Fibroblast of lung (primary cell): ENCODE results near the gene FPR2. TPM values are rescaled to one million over a fixed set of nuclear protein-coding genes. Genes with fewer than 3 reads are reported as not detected.

ENCODE experiments used
- DNase-seq, 2 donors: peaks; one replicate each; pipeline versions ENCODE4 v3.0.0 to v3.0.0-alpha.2; 2010; ENCODE audit warnings: low read depth in 2 of 2
- H2AFZ ChIP-seq: 2 replicates; pipeline ENCODE4 v1.5.1; 2012; ENCODE audit warnings: low read length, control low read depth, inconsistent platforms
- H3K27ac ChIP-seq: 2 replicates; pipeline ENCODE4 v1.5.1; 2011; ENCODE audit warnings: low read length, control low read depth; ENCODE audit not compliant: insufficient read depth
- H3K27me3 ChIP-seq: 2 replicates; pipeline ENCODE4 v1.5.1; 2011; ENCODE audit warnings: mild to moderate bottlenecking, low read length; ENCODE audit not compliant: control insufficient read depth, insufficient read depth
- H3K36me3 ChIP-seq: 2 replicates; pipeline ENCODE4 v1.5.1; 2011; ENCODE audit warnings: low read length; ENCODE audit not compliant: control insufficient read depth, insufficient read depth
- H3K4me1 ChIP-seq: 2 replicates; pipeline ENCODE4 v1.5.1; 2011; ENCODE audit warnings: low read length; ENCODE audit not compliant: control insufficient read depth, insufficient read depth; ENCODE audit errors: extremely low read depth
- H3K4me2 ChIP-seq: 2 replicates; pipeline ENCODE4 v1.5.1; 2011; ENCODE audit warnings: low read length, control low read depth; ENCODE audit not compliant: insufficient read depth; ENCODE audit errors: extremely low read depth
- H3K4me3 ChIP-seq, 4 experiments: fragments of 200-600 bp in 1 of 4; sonication (generic) in 1 of 4; replicated peaks in 1 of 4; 2 replicates each; pipeline ENCODE4 v1.5.1; 2011 to 2016; ENCODE audit warnings: low read length in 4 of 4, low read depth in 3 of 4, mild to moderate bottlenecking in 3 of 4, control low read depth in 2 of 4, inconsistent platforms in 1 of 4, mixed read lengths in 1 of 4; ENCODE audit not compliant: insufficient read depth in 1 of 4; ENCODE audit errors: control extremely low read depth in 1 of 4
- H3K79me2 ChIP-seq: 2 replicates; pipeline ENCODE4 v1.5.1; 2012; ENCODE audit warnings: mild to moderate bottlenecking, low read length, inconsistent platforms; ENCODE audit not compliant: control insufficient read depth, insufficient read depth
- H3K9ac ChIP-seq: 2 replicates; pipeline ENCODE4 v1.5.1; 2011; ENCODE audit warnings: mild to moderate bottlenecking, low read length, control low read depth; ENCODE audit not compliant: insufficient read depth
- H3K9me3 ChIP-seq: 2 replicates; pipeline ENCODE4 v1.5.1; 2012; ENCODE audit warnings: low read depth, low read length; ENCODE audit not compliant: control insufficient read depth, insufficient read depth
- H4K20me1 ChIP-seq: 2 replicates; pipeline ENCODE4 v1.5.1; 2011; ENCODE audit warnings: low read length; ENCODE audit not compliant: control insufficient read depth, insufficient read depth; ENCODE audit errors: extremely low read depth
- CTCF ChIP-seq, 2 donors: IDR thresholded peaks in 1 of 2; conservative IDR thresholded peaks in 1 of 2; 1 replicate in 1 of 2; 2 replicates in 1 of 2; pipeline ENCODE4 v1.5.1; 2011 to 2012; ENCODE audit warnings: low read length in 2 of 2, control low read depth in 1 of 2, inconsistent platforms in 1 of 2, low read depth in 1 of 2, mild to moderate bottlenecking in 1 of 2
- EZH2 ChIP-seq: IDR thresholded peaks from 2 replicates; pipeline ENCODE4 v1.5.1; 2012; ENCODE audit warnings: low read length, control low read depth, mild to moderate bottlenecking; ENCODE audit errors: missing control alignments
- polyA plus RNA-seq, 2 donors: library from polyadenylated mRNA; depleted of rRNA in 1 of 2; stranded (reverse) in 1 of 2; unstranded in 1 of 2; fragments of >200 nt; gene quantifications; 2 replicates each; pipeline ENCODE4 v1.2.1, GENCODE V29; 2011 to 2012; ENCODE audit warnings: missing spikeins in 1 of 2
- total RNA-seq: library from RNA; depleted of rRNA; stranded (reverse); fragments of >200 nt; gene quantifications from 2 replicates; pipeline ENCODE4 v1.2.1, GENCODE V29; 2014

Gene FPR2
- total and polyA plus RNA-seq, 2 donors (not counting 1 experiment from before 2014, with no cell fraction given): 0.12 TPM; not detected in 1

- no peak overlapping the region for H2AFZ ChIP-seq
- peak in 1 of 2 donors; percentile 15 for DNase-seq
- H3K27ac ChIP-seq: no peak overlapping the region
Measured at GRCh38 chr19:51750400-51751094, 10.4 kb upstream of the FPR2 start.

GRCh38 chr19:51751655-51752054 lies 9.3 kb upstream of the FPR2 start, which contains the start of gene FPR1:
FPR1 (minus strand) TSS chr19:51751878; CDS start chr19:51746994, 4,884 bp downstream.
- no peaks in the 10 kb centered on the region for H4K20me1 ChIP-seq
- H3K9ac ChIP-seq: no peak within 1 kb of the TSS
- H3K4me2 ChIP-seq: no peak within 1 kb of the TSS
- no peaks in the 10 kb centered on the region for H3K79me2 ChIP-seq
- no peak within 1 kb of the TSS for H3K27ac ChIP-seq
- H3K9me3 ChIP-seq: no peaks in the 10 kb centered on the region
- no peaks in the 10 kb centered on the region for H3K27me3 ChIP-seq
- no peaks in the 10 kb centered on the region for H3K4me1 ChIP-seq
- no peak within 1 kb of the TSS for H3K4me3 ChIP-seq
- TF ChIP-seq CTCF (conservative IDR thresholded peaks at IDR 0.05 in 1 of 2, IDR thresholded peaks at IDR 0.05 in 1 of 2; ENCODE audit: low read depth in 1 of 2, low read length in 2 of 2) (no peak), EZH2 (no peak)
- H2AFZ ChIP-seq: no peak within 1 kb of the TSS
- no peaks in the 10 kb centered on the region for H3K36me3 ChIP-seq
- DNase-seq: peak in 1 of 2 donors; percentile 53

More at GRCh38 chr19:51750400-51751094, 10.4 kb upstream of the FPR2 start:
- no peaks in the 10 kb centered on the region for H3K4me1 ChIP-seq
- H3K9ac ChIP-seq: no peak overlapping the region
- no peak overlapping the region for H3K4me3 ChIP-seq
- no peaks in the 10 kb centered on the region for H4K20me1 ChIP-seq
- no peaks in the 10 kb centered on the region for H3K9me3 ChIP-seq
- no peak overlapping the region for H3K4me2 ChIP-seq
- no peaks in the 10 kb centered on the region for H3K27me3 ChIP-seq
- no peak for TF ChIP-seq CTCF (conservative IDR thresholded peaks at IDR 0.05 in 1 of 2, IDR thresholded peaks at IDR 0.05 in 1 of 2; ENCODE audit: low read depth in 1 of 2, low read length in 2 of 2)
- no peak for TF ChIP-seq EZH2
- H3K79me2 ChIP-seq: no peaks in the 10 kb centered on the region
- H3K36me3 ChIP-seq: no peaks in the 10 kb centered on the region

- Histone ChIP-seq H4K20me1 (no peaks in the 10 kb centered on the region), H3K27ac (no peak overlapping the region), H3K4me1 (no peaks in the 10 kb centered on the region), H2AFZ (no peak overlapping the region), H3K79me2 (no peaks in the 10 kb centered on the region), H3K36me3 (no peaks in the 10 kb centered on the region), H3K9ac (no peak overlapping the region), H3K9me3 (no peaks in the 10 kb centered on the region), H3K4me3 (no peak overlapping the region), H3K27me3 (no peaks in the 10 kb centered on the region), H3K4me2 (no peak overlapping the region)
- no peak for DNase-seq
- TF ChIP-seq EZH2 (no peak), CTCF (conservative IDR thresholded peaks at IDR 0.05 in 1 of 2, IDR thresholded peaks at IDR 0.05 in 1 of 2; ENCODE audit: low read depth in 1 of 2, low read length in 2 of 2) (no peak)
Measured at GRCh38 chr19:51754109-51754508, 6.9 kb upstream of the FPR2 start.
